B cell (primary cell): Measurements from ENCODE around the gene PEX11B. TPM values are rescaled to one million over a fixed set of nuclear protein-coding genes. Genes with fewer than 3 reads are reported as not detected.

ENCODE experiments used
- ATAC-seq: fragments of 200-7000 bp; cut with Tn5 transposase; one replicate; pipeline ENCODE4 v1.10.0; 2021; ENCODE audit warnings: low read depth, mild to moderate bottlenecking, moderate number of reproducible peaks, moderate library complexity
- CTCF ChIA-PET: fragments of 350-600 bp; sonication (Branson Sonifier 250); formaldehyde crosslinking; loops from one replicate; lab custom pipeline; 2021; ENCODE audit warnings: antibody characterized with exemption, inconsistent platforms; lab: Charles Lee
- POLR2A ChIA-PET: fragments of 350-600 bp; sonication (Branson Sonifier 250); formaldehyde crosslinking; loops from one replicate; lab custom pipeline; 2021; ENCODE audit warnings: antibody characterized with exemption; lab: Charles Lee
- DNase-seq: peaks from one replicate; pipeline ENCODE4 v3.0.0; 2013
- H2AFZ ChIP-seq: 2 replicates; pipeline ENCODE4 v1.6.1; 2012; ENCODE audit warnings: mild to moderate bottlenecking, low read depth, low read length; ENCODE audit not compliant: insufficient read depth, poor library complexity, severe bottlenecking
- H3K27ac ChIP-seq, 2 donors: 1 replicate in 1 of 2; 2 replicates in 1 of 2; pipeline ENCODE4 v1.5.1; 2012 to 2013; ENCODE audit warnings: low read length in 2 of 2, mild to moderate bottlenecking in 2 of 2, moderate library complexity in 1 of 2
- H3K27me3 ChIP-seq, 4 experiments: fragments of 200-600 bp in 1 of 4; sonication (generic) in 1 of 4; replicated peaks in 1 of 4; 1 replicate in 2 of 4; 2 replicates in 2 of 4; pipeline versions ENCODE4 v1.6.1 to v1.7.0; 2013 to 2016; ENCODE audit warnings: low read length in 3 of 4, mild to moderate bottlenecking in 2 of 4, mixed read lengths in 1 of 4, moderate library complexity in 1 of 4; ENCODE audit not compliant: insufficient read depth in 4 of 4, control insufficient read depth in 3 of 4; ENCODE audit errors: control extremely low read depth in 1 of 4
- H3K36me3 ChIP-seq, 2 experiments: replicated peaks in 1 of 2; 1 replicate in 1 of 2; 2 replicates in 1 of 2; pipeline versions ENCODE4 v1.6.1 to v1.7.1; 2013; ENCODE audit warnings: low read length in 1 of 2; ENCODE audit not compliant: insufficient read depth in 2 of 2, control insufficient read depth in 1 of 2; ENCODE audit errors: control extremely low read depth in 1 of 2, extremely low read depth in 1 of 2
- H3K4me1 ChIP-seq, 2 donors: fragments of 200-600 bp in 1 of 2; sonication (generic) in 1 of 2; 1 replicate in 1 of 2; 2 replicates in 1 of 2; pipeline versions ENCODE4 v1.5.1 to v1.6.1; 2013 to 2017; ENCODE audit warnings: low read length in 2 of 2; ENCODE audit not compliant: control insufficient read depth in 2 of 2, insufficient read depth in 2 of 2
- H3K4me2 ChIP-seq: replicated peaks from 2 replicates; pipeline ENCODE3; 2012; ENCODE audit warnings: mild to moderate bottlenecking, low read depth, low read length; ENCODE audit not compliant: poor library complexity, severe bottlenecking
- H3K4me3 ChIP-seq, 5 experiments: fragments of 200-600 bp in 1 of 5; sonication (generic) in 1 of 5; 1 replicate in 3 of 5; 2 replicates in 2 of 5; pipeline versions ENCODE4 v1.5.1 to v1.7.0; 2011 to 2016; ENCODE audit warnings: low read length in 4 of 5, mild to moderate bottlenecking in 4 of 5, low read depth in 2 of 5, control low read depth in 1 of 5, moderate library complexity in 1 of 5; ENCODE audit not compliant: insufficient read depth in 1 of 5; ENCODE audit errors: control extremely low read depth in 1 of 5, extremely low read depth in 1 of 5
- H3K79me2 ChIP-seq: fragments of 200-600 bp; sonication (generic); one replicate; pipeline ENCODE4 v1.6.0; 2016; ENCODE audit warnings: low read length; ENCODE audit not compliant: control insufficient read depth, insufficient read depth
- H3K9ac ChIP-seq: fragments of 200-600 bp; sonication (generic); 2 replicates; pipeline ENCODE4 v1.6.1; 2017; ENCODE audit warnings: mild to moderate bottlenecking, low read length, moderate library complexity
- H3K9me3 ChIP-seq, 3 donors: one replicate each; pipeline versions ENCODE4 v1.6.1 to v1.7.1; 2013; ENCODE audit warnings: low read length in 2 of 3; ENCODE audit not compliant: control insufficient read depth in 2 of 3, insufficient read depth in 1 of 3; ENCODE audit errors: control extremely low read depth in 1 of 3
- H4K20me1 ChIP-seq: 2 replicates; pipeline ENCODE4 v1.6.0; 2012; ENCODE audit warnings: mild to moderate bottlenecking, low read length; ENCODE audit not compliant: insufficient read depth, control insufficient read depth, poor library complexity, severe bottlenecking
- H3K27ac Mint-ChIP-seq: one replicate; pipeline ENCODE4 v1.8.0; 2021; ENCODE audit warnings: mixed read lengths
- H3K27me3 Mint-ChIP-seq: one replicate; pipeline ENCODE4 v1.8.0; 2021; ENCODE audit warnings: mixed read lengths
- H3K4me1 Mint-ChIP-seq: one replicate; pipeline ENCODE4 v1.8.0; 2021; ENCODE audit warnings: mixed read lengths
- H3K4me3 Mint-ChIP-seq: one replicate; pipeline ENCODE4 v1.8.0; 2021; ENCODE audit warnings: mixed read lengths
- H3K9me3 Mint-ChIP-seq: one replicate; pipeline ENCODE4 v1.8.0; 2022; ENCODE audit warnings: mixed read lengths; ENCODE audit not compliant: insufficient read depth
- EZH2 ChIP-seq: IDR thresholded peaks from 2 replicates; pipeline ENCODE4 v1.6.1; 2012; ENCODE audit warnings: borderline replicate concordance, low read depth, mild to moderate bottlenecking, moderate library complexity, low read length; ENCODE audit not compliant: insufficient read depth, poor library complexity, severe bottlenecking
- intact Hi-C: fragments of 100-400 bp; cut with micrococcal nuclease; formaldehyde crosslinking; loops from one replicate; pipeline ENCODE4 v1.10.0; 2022
- polyA plus RNA-seq: library from polyadenylated mRNA; depleted of rRNA; stranded (reverse); fragments of >200 nt; gene quantifications from 2 replicates; pipeline ENCODE4 v1.2.3, GENCODE V29; 2012
- total RNA-seq, 2 donors: library from RNA; stranded (reverse); fragments of 120-200 nt in 1 of 2; gene quantifications; 1 replicate in 1 of 2; 2 replicates in 1 of 2; pipeline versions ENCODE4 v1.2.3 to v1.2.4, GENCODE V29; 2013 to 2022
- TF ChIP-seq, protein P1 (sequence below): fragments of 200-600 bp; IDR thresholded peaks from one replicate; pipeline ENCODE4 v1.8.0; 2022; ENCODE audit warnings: antibody characterized with exemption, mild to moderate bottlenecking

PEX11B gene
- total and polyA plus RNA-seq, 2 donors (not counting 1 experiment from before 2014, with no cell fraction given) = 16.5 to 48.1 TPM

DNA sequence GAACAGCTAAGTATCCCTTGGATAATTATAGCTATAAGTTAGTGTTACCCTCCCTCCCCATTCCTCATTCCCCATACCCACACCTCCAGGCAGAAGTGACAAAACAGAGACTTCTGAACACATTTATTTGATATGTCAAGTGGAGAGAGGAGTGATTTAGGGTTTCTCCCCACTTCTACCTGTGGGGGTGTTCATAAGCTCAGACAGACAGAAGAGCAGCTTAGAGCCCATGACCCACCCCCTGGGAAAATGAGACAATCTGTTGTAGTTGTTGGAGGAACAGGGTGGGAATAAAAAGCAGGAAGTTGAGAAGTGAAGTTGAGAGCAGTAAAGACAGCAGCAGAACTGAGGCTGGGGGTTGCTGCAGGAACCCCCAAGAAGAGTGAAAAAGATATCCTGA lies 40.8 kb upstream of the PEX11B start:
- Histone ChIP-seq H2AFZ (no peak overlapping the region), H3K36me3 (peaks cover 0 to 1% of the 10 kb centered on the region in 2 experiments), H3K79me2 (peaks cover 58% of the 10 kb centered on the region), H3K9ac (no peak overlapping the region), H4K20me1 (peaks cover 5% of the 10 kb centered on the region), H3K4me3 (no peak overlapping the region), H3K4me1 (peaks cover 59 to 81% of the 10 kb centered on the region in 2 donors), H3K4me2 (peak overlapping the region; percentile 89), H3K27ac (no peak overlapping the region), H3K27me3 (no peaks in the 10 kb centered on the region), H3K9me3 (no peaks in the 10 kb centered on the region)
- peaks cover 87% of the 10 kb centered on the region for H3K4me1 Mint-ChIP-seq
- H3K4me3 Mint-ChIP-seq = peak overlapping the region; percentile 99
- ChIA-PET POLR2A (interaction anchor here (1.2 to 2.5 kb wide), 2 partner anchors 31 to 32 kb away, joined by 5 to 41 read pairs; partner anchors contain the start of gene RBM8A), CTCF (interaction anchor here (2.3 to 4.4 kb wide), 3 partner anchors 19 to 48 kb away, joined by 7 to 34 read pairs (median 10); partner anchors contain the start of gene RBM8A)
- no peaks in the 10 kb centered on the region for H3K27me3 Mint-ChIP-seq
- DNase-seq (peak; percentile 22), ATAC-seq (no peak)
- TF ChIP-seq, protein P1, sequence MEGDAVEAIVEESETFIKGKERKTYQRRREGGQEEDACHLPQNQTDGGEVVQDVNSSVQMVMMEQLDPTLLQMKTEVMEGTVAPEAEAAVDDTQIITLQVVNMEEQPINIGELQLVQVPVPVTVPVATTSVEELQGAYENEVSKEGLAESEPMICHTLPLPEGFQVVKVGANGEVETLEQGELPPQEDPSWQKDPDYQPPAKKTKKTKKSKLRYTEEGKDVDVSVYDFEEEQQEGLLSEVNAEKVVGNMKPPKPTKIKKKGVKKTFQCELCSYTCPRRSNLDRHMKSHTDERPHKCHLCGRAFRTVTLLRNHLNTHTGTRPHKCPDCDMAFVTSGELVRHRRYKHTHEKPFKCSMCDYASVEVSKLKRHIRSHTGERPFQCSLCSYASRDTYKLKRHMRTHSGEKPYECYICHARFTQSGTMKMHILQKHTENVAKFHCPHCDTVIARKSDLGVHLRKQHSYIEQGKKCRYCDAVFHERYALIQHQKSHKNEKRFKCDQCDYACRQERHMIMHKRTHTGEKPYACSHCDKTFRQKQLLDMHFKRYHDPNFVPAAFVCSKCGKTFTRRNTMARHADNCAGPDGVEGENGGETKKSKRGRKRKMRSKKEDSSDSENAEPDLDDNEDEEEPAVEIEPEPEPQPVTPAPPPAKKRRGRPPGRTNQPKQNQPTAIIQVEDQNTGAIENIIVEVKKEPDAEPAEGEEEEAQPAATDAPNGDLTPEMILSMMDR = no peak
- no peak for TF ChIP-seq EZH2
- intact Hi-C loops = no loop called here
- no peaks in the 10 kb centered on the region for H3K9me3 Mint-ChIP-seq
- H3K27ac Mint-ChIP-seq = peak overlapping the region; percentile 69

DNA sequence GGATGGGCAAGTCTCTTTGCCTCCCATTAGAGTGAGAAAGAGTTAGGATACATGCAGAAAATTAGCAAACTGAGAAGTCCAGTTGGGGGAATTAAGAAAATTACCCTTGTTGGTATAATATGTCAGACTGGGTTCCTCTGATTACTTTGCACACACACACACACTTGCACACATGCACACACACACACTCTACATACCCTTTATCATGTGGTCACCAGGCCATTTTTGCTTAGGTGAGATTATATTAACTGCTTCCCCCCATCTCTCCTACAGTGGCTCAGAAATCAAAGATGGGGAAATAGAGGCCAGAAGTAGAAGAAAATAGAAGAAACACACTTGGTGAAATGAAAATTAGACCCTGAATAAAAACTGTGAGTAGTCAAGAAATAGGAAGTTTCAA lies 40.2 kb upstream of the PEX11B start:
- Mint-ChIP-seq H3K4me3 (peak overlapping the region; percentile 99), H3K27me3 (no peaks in the 10 kb centered on the region), H3K9me3 (no peaks in the 10 kb centered on the region), H3K4me1 (peaks cover 85% of the 10 kb centered on the region), H3K27ac (peak overlapping the region; percentile 5)
- Histone ChIP-seq H3K27ac (no peak overlapping the region), H3K4me2 (peak overlapping the region; percentile 90), H3K9ac (no peak overlapping the region), H3K4me1 (peaks cover 55 to 75% of the 10 kb centered on the region in 2 donors), H2AFZ (peak overlapping the region; percentile 85), H4K20me1 (peaks cover 5% of the 10 kb centered on the region), H3K9me3 (no peaks in the 10 kb centered on the region), H3K27me3 (no peaks in the 10 kb centered on the region), H3K4me3 (no peak overlapping the region), H3K36me3 (peaks cover 1 to 4% of the 10 kb centered on the region in 2 experiments), H3K79me2 (peaks cover 55% of the 10 kb centered on the region)
- no peak for TF ChIP-seq EZH2
- TF ChIP-seq, protein P1 = no peak
- ATAC-seq = no peak
- peak; percentile 24 for DNase-seq
- ChIA-PET CTCF (interaction anchor here (0.9 to 4.4 kb wide), 11 partner anchors 8 to 113 kb away, joined by 5 to 34 read pairs (median 7); partner anchors contain the start of genes NUDT17, RBM8A and TXNIP), POLR2A (interaction anchor here (0.6 to 2.5 kb wide), 5 partner anchors 9 to 93 kb away, joined by 3 to 41 read pairs (median 10); partner anchors contain the start of gene RBM8A)
- intact Hi-C loops = loop anchor here (1.0 kb wide), 5 partner anchors 21 to 40 kb away; partner anchors contain the start of genes PEX11B, RBM8A and TXNIP
